ENCODE results near the gene LAMC2. TPM values are rescaled to one million over a fixed set of nuclear protein-coding genes. Genes with fewer than 3 reads are reported as not detected.

LAMC2 gene
- total and polyA plus RNA-seq, 9 of the 15 experiments (the other 6 are each of a cell fraction or from before 2014, with no cell fraction given), result 0.02 to 0.03 TPM; not detected in 7

GRCh38 chr1:183237046-183237445 lies 51.0 kb downstream of the LAMC2 start (continued):
- TF ChIP-seq, protein P1, sequence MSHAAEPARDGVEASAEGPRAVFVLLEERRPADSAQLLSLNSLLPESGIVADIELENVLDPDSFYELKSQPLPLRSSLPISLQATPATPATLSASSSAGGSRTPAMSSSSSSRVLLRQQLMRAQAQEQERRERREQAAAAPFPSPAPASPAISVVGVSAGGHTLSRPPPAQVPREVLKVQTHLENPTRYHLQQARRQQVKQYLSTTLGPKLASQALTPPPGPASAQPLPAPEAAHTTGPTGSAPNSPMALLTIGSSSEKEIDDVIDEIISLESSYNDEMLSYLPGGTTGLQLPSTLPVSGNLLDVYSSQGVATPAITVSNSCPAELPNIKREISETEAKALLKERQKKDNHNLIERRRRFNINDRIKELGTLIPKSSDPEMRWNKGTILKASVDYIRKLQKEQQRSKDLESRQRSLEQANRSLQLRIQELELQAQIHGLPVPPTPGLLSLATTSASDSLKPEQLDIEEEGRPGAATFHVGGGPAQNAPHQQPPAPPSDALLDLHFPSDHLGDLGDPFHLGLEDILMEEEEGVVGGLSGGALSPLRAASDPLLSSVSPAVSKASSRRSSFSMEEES (CRISPR knock-in tag; IDR thresholded peaks at IDR 0.05), result no peak
- TF ChIP-seq BRF1 (IDR thresholded peaks at IDR 0.05; ENCODE audit: borderline replicate concordance, extremely low read depth, insufficient read length), result no peak

- no peaks in the 10 kb centered on the region for H3K36me3 ChIP-seq (ENCODE audit: control insufficient read depth, insufficient read depth, low read length)
- H3K27me3 ChIP-seq (ENCODE audit: control insufficient read depth in 2 of 2, insufficient read depth in 2 of 2, low read length in 2 of 2), result peaks cover 6 to 28% of the 10 kb centered on the region in 2 experiments
- ChIA-PET POLR2A (interaction anchor here (0.6 kb wide), 1 partner anchor 13 kb away, joined by 3 read pairs; no protein-coding TSS in a partner anchor), CTCF (ENCODE audit: low intra/inter-chr PET ratio) (no interaction called here)
- H2AFZ ChIP-seq (ENCODE audit: low read depth, low read length), result no peak overlapping the region
- no peaks in the 10 kb centered on the region for H3K4me1 ChIP-seq (replicated peaks in 1 of 2; ENCODE audit: control insufficient read depth in 2 of 2, insufficient read depth in 2 of 2, low read length in 2 of 2)
- in situ Hi-C loops (cut with MboI) (loop anchor here (25.0 kb wide), 1 partner anchor 276 kb away; the partner anchor contains the start of gene SHCBP1L), intact Hi-C loops (cut with micrococcal nuclease) (no loop called here)
- H3K4me3 ChIP-seq, result no peak overlapping the region
- H3K9me1 ChIP-seq (ENCODE audit: control insufficient read depth, insufficient read depth, low read length), result no peaks in the 10 kb centered on the region
- no peaks in the 10 kb centered on the region for H4K20me1 ChIP-seq (replicated peaks; ENCODE audit: control insufficient read depth, insufficient read depth, low read length)
- WGBS (ENCODE audit: insufficient coverage, low coverage, missing lambda C conversion rate), result 2% methylated on average over 2 of the region's 2 CpGs
- no peak overlapping the region for H3K4me2 ChIP-seq (ENCODE audit: insufficient read depth, low read length)
- no peak for FAIRE-seq
- DNase-seq (ENCODE audit: extremely low read depth in 1 of 4, low spot score in 3 of 4), result no peak
- H3K27ac ChIP-seq (ENCODE audit: extremely low read depth, low read depth, low read length), result no peak overlapping the region
- no peaks in the 10 kb centered on the region for H3K79me2 ChIP-seq (ENCODE audit: control insufficient read depth, insufficient read depth, low read length)
- H3K9me3 ChIP-seq (replicated peaks; ENCODE audit: control insufficient read depth, insufficient read depth, low read depth, low read length), result no peaks in the 10 kb centered on the region
- no peak overlapping the region for H3K9ac ChIP-seq (ENCODE audit: insufficient read depth in 1 of 2, low read depth in 2 of 2, low read length in 2 of 2)
- no peak for ATAC-seq
- BruUV-seq (replicated peaks), result no TSS peak
- no peak for TF ChIP-seq U2AF2 (optimal IDR thresholded peaks at IDR 0.05; ENCODE audit: low read depth, low read length)
- TF ChIP-seq, protein P2, sequence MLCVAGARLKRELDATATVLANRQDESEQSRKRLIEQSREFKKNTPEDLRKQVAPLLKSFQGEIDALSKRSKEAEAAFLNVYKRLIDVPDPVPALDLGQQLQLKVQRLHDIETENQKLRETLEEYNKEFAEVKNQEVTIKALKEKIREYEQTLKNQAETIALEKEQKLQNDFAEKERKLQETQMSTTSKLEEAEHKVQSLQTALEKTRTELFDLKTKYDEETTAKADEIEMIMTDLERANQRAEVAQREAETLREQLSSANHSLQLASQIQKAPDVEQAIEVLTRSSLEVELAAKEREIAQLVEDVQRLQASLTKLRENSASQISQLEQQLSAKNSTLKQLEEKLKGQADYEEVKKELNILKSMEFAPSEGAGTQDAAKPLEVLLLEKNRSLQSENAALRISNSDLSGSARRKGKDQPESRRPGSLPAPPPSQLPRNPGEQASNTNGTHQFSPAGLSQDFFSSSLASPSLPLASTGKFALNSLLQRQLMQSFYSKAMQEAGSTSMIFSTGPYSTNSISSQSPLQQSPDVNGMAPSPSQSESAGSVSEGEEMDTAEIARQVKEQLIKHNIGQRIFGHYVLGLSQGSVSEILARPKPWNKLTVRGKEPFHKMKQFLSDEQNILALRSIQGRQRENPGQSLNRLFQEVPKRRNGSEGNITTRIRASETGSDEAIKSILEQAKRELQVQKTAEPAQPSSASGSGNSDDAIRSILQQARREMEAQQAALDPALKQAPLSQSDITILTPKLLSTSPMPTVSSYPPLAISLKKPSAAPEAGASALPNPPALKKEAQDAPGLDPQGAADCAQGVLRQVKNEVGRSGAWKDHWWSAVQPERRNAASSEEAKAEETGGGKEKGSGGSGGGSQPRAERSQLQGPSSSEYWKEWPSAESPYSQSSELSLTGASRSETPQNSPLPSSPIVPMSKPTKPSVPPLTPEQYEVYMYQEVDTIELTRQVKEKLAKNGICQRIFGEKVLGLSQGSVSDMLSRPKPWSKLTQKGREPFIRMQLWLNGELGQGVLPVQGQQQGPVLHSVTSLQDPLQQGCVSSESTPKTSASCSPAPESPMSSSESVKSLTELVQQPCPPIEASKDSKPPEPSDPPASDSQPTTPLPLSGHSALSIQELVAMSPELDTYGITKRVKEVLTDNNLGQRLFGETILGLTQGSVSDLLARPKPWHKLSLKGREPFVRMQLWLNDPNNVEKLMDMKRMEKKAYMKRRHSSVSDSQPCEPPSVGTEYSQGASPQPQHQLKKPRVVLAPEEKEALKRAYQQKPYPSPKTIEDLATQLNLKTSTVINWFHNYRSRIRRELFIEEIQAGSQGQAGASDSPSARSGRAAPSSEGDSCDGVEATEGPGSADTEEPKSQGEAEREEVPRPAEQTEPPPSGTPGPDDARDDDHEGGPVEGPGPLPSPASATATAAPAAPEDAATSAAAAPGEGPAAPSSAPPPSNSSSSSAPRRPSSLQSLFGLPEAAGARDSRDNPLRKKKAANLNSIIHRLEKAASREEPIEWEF (CRISPR knock-in tag; IDR thresholded peaks at IDR 0.05), result no peak
- no peak for TF ChIP-seq CXXC5 (CRISPR knock-in tag; IDR thresholded peaks at IDR 0.05)
- TF ChIP-seq KLF6 (CRISPR knock-in tag; IDR thresholded peaks at IDR 0.05; ENCODE audit: borderline replicate concordance), result no peak
- TF ChIP-seq TARDBP (IDR thresholded peaks at IDR 0.05), result no peak
- TF ChIP-seq ETV1 (tag; conservative IDR thresholded peaks at IDR 0.05; ENCODE audit: low read depth), result no peak
- no peak for TF ChIP-seq L3MBTL2 (IDR thresholded peaks at IDR 0.05)
- TF ChIP-seq, protein P3, sequence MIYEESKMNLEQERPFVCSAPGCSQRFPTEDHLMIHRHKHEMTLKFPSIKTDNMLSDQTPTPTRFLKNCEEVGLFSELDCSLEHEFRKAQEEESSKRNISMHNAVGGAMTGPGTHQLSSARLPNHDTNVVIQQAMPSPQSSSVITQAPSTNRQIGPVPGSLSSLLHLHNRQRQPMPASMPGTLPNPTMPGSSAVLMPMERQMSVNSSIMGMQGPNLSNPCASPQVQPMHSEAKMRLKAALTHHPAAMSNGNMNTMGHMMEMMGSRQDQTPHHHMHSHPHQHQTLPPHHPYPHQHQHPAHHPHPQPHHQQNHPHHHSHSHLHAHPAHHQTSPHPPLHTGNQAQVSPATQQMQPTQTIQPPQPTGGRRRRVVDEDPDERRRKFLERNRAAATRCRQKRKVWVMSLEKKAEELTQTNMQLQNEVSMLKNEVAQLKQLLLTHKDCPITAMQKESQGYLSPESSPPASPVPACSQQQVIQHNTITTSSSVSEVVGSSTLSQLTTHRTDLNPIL (CRISPR knock-in tag; IDR thresholded peaks at IDR 0.05), result no peak
- no peak for TF ChIP-seq CREM (IDR thresholded peaks at IDR 0.05; ENCODE audit: low read depth)
- TF ChIP-seq NELFE (IDR thresholded peaks at IDR 0.05; ENCODE audit: insufficient read depth, insufficient read length), result no peak
These were observed 52.0 kb downstream of the LAMC2 start for GRCh38 chr1:183238071-183238470.
